DOHH2 (cell line): ENCODE data around the gene TTC7B.

Experiments used
- EZH2phosphoT487 ChIP-seq: fragments of 200-600 bp; sonication (generic); IDR thresholded peaks from 2 replicates; pipeline ENCODE4 v1.6.1; 2017; ENCODE audit warnings: borderline replicate concordance, mild to moderate bottlenecking, antibody characterized with exemption, low read length, moderate library complexity, mixed read lengths
- TF ChIP-seq, protein P1 (sequence below): fragments of 200-600 bp; sonication (generic); IDR thresholded peaks from one replicate; pipeline ENCODE4 v1.5.1; 2014; ENCODE audit warnings: antibody characterized with exemption, mild to moderate bottlenecking, low read depth, low read length; ENCODE audit not compliant: poor library complexity, severe bottlenecking

DNA sequence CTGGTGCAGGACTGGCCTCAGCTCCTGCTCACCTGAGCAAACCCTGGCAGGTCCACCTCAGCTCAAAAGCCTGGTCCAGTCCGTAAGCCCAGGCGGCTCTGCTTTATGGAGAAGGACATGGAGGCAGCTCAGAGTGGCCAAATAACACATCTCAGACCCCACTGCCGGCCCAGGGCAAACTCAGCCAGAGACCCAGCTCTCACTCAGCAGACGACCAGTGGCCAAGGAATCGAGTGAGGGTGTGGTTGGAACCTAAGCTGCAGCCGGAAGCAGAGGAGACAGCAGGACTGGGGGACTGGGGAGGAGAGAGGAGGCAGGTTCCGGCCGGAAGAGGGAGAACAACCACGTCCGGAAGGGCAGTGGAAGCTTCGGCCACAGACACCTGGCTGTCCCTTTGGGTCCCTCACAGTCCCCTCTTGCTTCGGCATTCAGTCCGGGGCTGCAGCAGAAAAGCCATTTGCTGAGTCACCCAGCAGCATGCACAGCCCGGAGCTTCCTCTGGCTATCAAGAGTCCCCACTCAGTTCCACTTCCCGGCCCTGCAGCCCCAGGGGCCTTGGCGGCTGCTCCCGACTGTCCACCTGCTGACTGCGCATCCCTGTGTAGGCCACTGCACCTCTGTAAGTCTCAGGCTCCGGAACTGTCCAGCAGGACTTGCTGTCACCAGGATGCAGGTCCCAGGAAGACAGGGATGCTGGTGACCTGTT lies 315.4 kb downstream of the TTC7B start:
- TF ChIP-seq, protein P1, sequence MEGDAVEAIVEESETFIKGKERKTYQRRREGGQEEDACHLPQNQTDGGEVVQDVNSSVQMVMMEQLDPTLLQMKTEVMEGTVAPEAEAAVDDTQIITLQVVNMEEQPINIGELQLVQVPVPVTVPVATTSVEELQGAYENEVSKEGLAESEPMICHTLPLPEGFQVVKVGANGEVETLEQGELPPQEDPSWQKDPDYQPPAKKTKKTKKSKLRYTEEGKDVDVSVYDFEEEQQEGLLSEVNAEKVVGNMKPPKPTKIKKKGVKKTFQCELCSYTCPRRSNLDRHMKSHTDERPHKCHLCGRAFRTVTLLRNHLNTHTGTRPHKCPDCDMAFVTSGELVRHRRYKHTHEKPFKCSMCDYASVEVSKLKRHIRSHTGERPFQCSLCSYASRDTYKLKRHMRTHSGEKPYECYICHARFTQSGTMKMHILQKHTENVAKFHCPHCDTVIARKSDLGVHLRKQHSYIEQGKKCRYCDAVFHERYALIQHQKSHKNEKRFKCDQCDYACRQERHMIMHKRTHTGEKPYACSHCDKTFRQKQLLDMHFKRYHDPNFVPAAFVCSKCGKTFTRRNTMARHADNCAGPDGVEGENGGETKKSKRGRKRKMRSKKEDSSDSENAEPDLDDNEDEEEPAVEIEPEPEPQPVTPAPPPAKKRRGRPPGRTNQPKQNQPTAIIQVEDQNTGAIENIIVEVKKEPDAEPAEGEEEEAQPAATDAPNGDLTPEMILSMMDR: no peak
- no peak for TF ChIP-seq EZH2phosphoT487
